K562 (cell line): ENCODE measurements around the gene MUC7. TPM values are rescaled to one million over a fixed set of nuclear protein-coding genes. Genes with fewer than 3 reads are reported as not detected.
A peak's percentile ranks its signal among the peaks of the same experiment; 100 is the strongest.

Experiments used
- ATAC-seq: fragments of 200-7000 bp; cut with Tn5 transposase; 3 replicates; pipeline ENCODE4 v1.9.1; 2020; ENCODE audit warnings: moderate library complexity
- Bru-seq: library from RNA; stranded (reverse); fragments of 400-500 nt; gene quantifications from one replicate; lab custom pipeline; 2021; lab: Mats Ljungman, UMichigan
- BruChase-seq, 2 experiments: library from RNA; stranded (reverse); fragments of 400-500 nt; gene quantifications; one replicate each; lab custom pipeline; 2021; lab: Mats Ljungman, UMichigan
- BruUV-seq: library from RNA; stranded (reverse); fragments of 400-500 nt; replicated peaks from 2 replicates; lab custom pipeline; 2021; lab: Mats Ljungman, UMichigan
- CTCF ChIA-PET: fragments of 300-600 bp; formaldehyde crosslinking; extraction: SDS; loops from one replicate; lab custom pipeline; 2021; ENCODE audit warnings: low intra/inter-chr PET ratio; lab: Yijun Ruan, JAX
- POLR2A ChIA-PET: fragments of 300-600, 350-650 bp; sonication (Branson Sonifier 250); formaldehyde crosslinking; extraction: SDS; loops from one replicate; lab custom pipeline; 2021; ENCODE audit warnings: antibody characterized with exemption, inconsistent platforms; lab: Yijun Ruan, JAX
- DNase-seq, 4 experiments: peaks; one replicate each; pipeline versions ENCODE4 v3.0.0 to v3.0.0-alpha.2; 2011 to 2018; ENCODE audit warnings: low spot score in 3 of 4, mixed read lengths in 3 of 4; ENCODE audit errors: extremely low read depth in 1 of 4
- FAIRE-seq: peaks from 2 replicates; lab custom pipeline; 2011; peaks lifted over from hg19 to GRCh38; lab: Jason Lieb, UNC
- H2AFZ ChIP-seq: 2 replicates; pipeline ENCODE4 v1.6.0; 2011; ENCODE audit warnings: low read depth, low read length, control low read depth, inconsistent platforms
- H3K27ac ChIP-seq: fragments of 200-600 bp; 3 replicates; pipeline ENCODE4 v1.8.0; 2011; ENCODE audit warnings: low read depth, mild to moderate bottlenecking, control low read depth, inconsistent platforms, low read length, moderate library complexity, mixed read lengths; ENCODE audit errors: extremely low read depth
- H3K27me3 ChIP-seq, 2 experiments: fragments of 300-600 bp in 1 of 2; 2 replicates in 1 of 2; 3 replicates in 1 of 2; pipeline versions ENCODE4 v1.6.0 to v1.8.0; 2011; ENCODE audit warnings: inconsistent platforms in 2 of 2, low read length in 2 of 2, mild to moderate bottlenecking in 1 of 2, mixed read lengths in 1 of 2, moderate library complexity in 1 of 2; ENCODE audit not compliant: control insufficient read depth in 2 of 2, insufficient read depth in 2 of 2
- H3K36me3 ChIP-seq: fragments of 300-600 bp; 3 replicates; pipeline ENCODE4 v1.8.0; 2011; ENCODE audit warnings: mild to moderate bottlenecking, low read length, inconsistent platforms; ENCODE audit not compliant: control insufficient read depth, insufficient read depth
- H3K4me1 ChIP-seq, 2 experiments: fragments of 200-600 bp in 1 of 2; replicated peaks in 1 of 2; 2 replicates in 1 of 2; 3 replicates in 1 of 2; pipeline versions ENCODE4 v1.5.1 to v1.8.0; 2011; ENCODE audit warnings: inconsistent platforms in 2 of 2, low read length in 2 of 2, mild to moderate bottlenecking in 1 of 2, mixed read lengths in 1 of 2, moderate library complexity in 1 of 2; ENCODE audit not compliant: control insufficient read depth in 2 of 2, insufficient read depth in 2 of 2
- H3K4me2 ChIP-seq: 2 replicates; pipeline ENCODE4 v1.6.1; 2011; ENCODE audit warnings: low read length, control low read depth, inconsistent platforms, mixed read lengths; ENCODE audit not compliant: insufficient read depth
- H3K4me3 ChIP-seq: fragments of 200-600 bp; sonication (generic), shearing (Covaris generic); 2 replicates; pipeline ENCODE4 v1.5.1; 2016; ENCODE audit warnings: control low read depth, inconsistent platforms
- H3K79me2 ChIP-seq: fragments of 200-600 bp; 3 replicates; pipeline ENCODE4 v1.8.0; 2011; ENCODE audit warnings: low read length, inconsistent platforms; ENCODE audit not compliant: control insufficient read depth, insufficient read depth
- H3K9ac ChIP-seq, 2 experiments: 2 replicates each; pipeline versions ENCODE4 v1.6.0 to v1.6.1; 2011; ENCODE audit warnings: low read depth in 2 of 2, low read length in 2 of 2, control low read depth in 1 of 2, inconsistent platforms in 1 of 2, mild to moderate bottlenecking in 1 of 2, mixed read lengths in 1 of 2; ENCODE audit not compliant: insufficient read depth in 1 of 2
- H3K9me1 ChIP-seq: one replicate; pipeline ENCODE4 v1.6.0; 2011; ENCODE audit warnings: inconsistent platforms, mild to moderate bottlenecking, low read length, moderate library complexity; ENCODE audit not compliant: control insufficient read depth, insufficient read depth
- H3K9me3 ChIP-seq: replicated peaks from 2 replicates; pipeline ENCODE4 v1.5.1; 2011; ENCODE audit warnings: low read depth, low read length, inconsistent platforms; ENCODE audit not compliant: control insufficient read depth, insufficient read depth
- H4K20me1 ChIP-seq: replicated peaks from 2 replicates; pipeline ENCODE4 v1.6.1; 2011; ENCODE audit warnings: low read length, inconsistent platforms, mixed read lengths; ENCODE audit not compliant: control insufficient read depth, insufficient read depth
- ATF7 ChIP-seq: fragments of 450-650 bp; IDR thresholded peaks from 2 replicates; pipeline ENCODE4 v1.7.1; 2014; ENCODE audit warnings: mild to moderate bottlenecking, moderate library complexity
- DDX20 ChIP-seq: fragments of 450-650 bp; IDR thresholded peaks from 2 replicates; pipeline ENCODE4 v1.6.1; 2016; ENCODE audit warnings: missing genetic modification characterization, low read depth, mild to moderate bottlenecking, missing compliant biosample characterization, moderate library complexity
- FOXO4 ChIP-seq: fragments of 450-650 bp; formaldehyde crosslinking; IDR thresholded peaks from 2 replicates; pipeline ENCODE4 v1.4.0; 2020; ENCODE audit warnings: mild to moderate bottlenecking, moderate library complexity
- GATAD2B ChIP-seq: fragments of 450-650 bp; IDR thresholded peaks from 2 replicates; pipeline ENCODE4 v1.6.1; 2017; ENCODE audit warnings: mild to moderate bottlenecking, borderline replicate concordance
- TOE1 ChIP-seq, 2 experiments: fragments of 450-650 bp in 1 of 2; sonication (generic) in 1 of 2; formaldehyde crosslinking in 1 of 2; IDR thresholded peaks; 2 replicates each; pipeline versions ENCODE4 v1.7.1 to v1.8.0; 2016 to 2022; ENCODE audit warnings: borderline replicate concordance in 2 of 2, mild to moderate bottlenecking in 2 of 2, antibody characterized with exemption in 1 of 2, inconsistent platforms in 1 of 2, low read depth in 1 of 2, missing genetic modification reagents in 1 of 2, moderate library complexity in 1 of 2
- ZBTB40 ChIP-seq, 2 experiments: fragments of 450-650 bp in 1 of 2; sonication (generic) in 1 of 2; formaldehyde crosslinking in 1 of 2; IDR thresholded peaks; 2 replicates each; pipeline versions ENCODE4 v1.7.1 to v1.9.0; 2016 to 2022; ENCODE audit warnings: inconsistent platforms in 1 of 2, mild to moderate bottlenecking in 1 of 2, missing genetic modification reagents in 1 of 2
- ZKSCAN8 ChIP-seq: fragments of 200-800 bp; sonication (Bioruptor generic); IDR thresholded peaks from 2 replicates; pipeline ENCODE4 v1.6.1; 2016; ENCODE audit warnings: missing genetic modification characterization, missing compliant biosample characterization
- ZNF324 ChIP-seq: fragments of 250-450 bp; sonication (Bioruptor Pico); IDR thresholded peaks from 2 replicates; pipeline ENCODE4 v1.4.0; 2020; ENCODE audit warnings: mild to moderate bottlenecking
- WGBS: fragments of 100-300 bp; shearing (Covaris generic); methylation state at CpG from one replicate; pipeline ENCODE4 v1.1.6; 2016; ENCODE audit warnings: low coverage, mixed read lengths; ENCODE audit not compliant: insufficient coverage; ENCODE audit errors: missing lambda C conversion rate; 5-methylcytosine and 5-hydroxymethylcytosine counted together
- in situ Hi-C: fragments of 300-500 bp; cut with MboI; formaldehyde crosslinking; loops from 4 replicates; pipeline ENCODE4 v1.15.0; 2018; ENCODE audit warnings: inconsistent platforms, mixed read lengths
- intact Hi-C: fragments of 100-400 bp; cut with micrococcal nuclease; formaldehyde crosslinking; loops from 2 replicates; pipeline ENCODE4 v1.14.2; 2022
- long read RNA-seq, 3 experiments: library from polyadenylated mRNA in 2 of 3; library from RNA in 1 of 3; unstranded in 2 of 3; stranded (forward) in 1 of 3; transcript quantifications; one replicate each; pipeline ENCODE4 v2.0.0, GENCODE V29; 2019 to 2022
- polyA minus RNA-seq, 3 experiments: library from RNA; depleted of rRNA, polyadenylated mRNA; stranded (reverse); fragments of >200 nt; gene quantifications; 2 replicates each; pipeline ENCODE4 v1.2.3, GENCODE V29; 2011
- polyA plus RNA-seq, 8 experiments: library from polyadenylated mRNA; depleted of rRNA in 4 of 8; stranded (reverse) in 5 of 8; unstranded in 3 of 8; fragments of >200 nt; fragmentation: Nextera tagmentation in 2 of 8; fragmentation: Illumina TruSeq in 1 of 8; extraction: Ambion mirVana in 2 of 8; extraction: Trizol in 1 of 8; gene quantifications; 2 replicates each; pipeline versions ENCODE4 v1.2.1 to v1.2.3, GENCODE V29; 2011 to 2014; ENCODE audit warnings: inconsistent platforms in 1 of 8, missing spikeins in 1 of 8
- total RNA-seq, 7 experiments: library from RNA; depleted of rRNA in 6 of 7; stranded (reverse); fragments of >200 nt in 6 of 7; fragmentation: Illumina TruSeq in 2 of 7; extraction: Trizol in 2 of 7; gene quantifications; 2 replicates each; pipeline versions ENCODE4 v1.2.1 to v1.2.3, GENCODE V29; 2011 to 2021; ENCODE audit warnings: low replicate concordance in 1 of 7

MUC7 gene
- not detected in 2 replicates for total RNA-seq (2011; cell fraction: chromatin; rRNA removed; ENCODE audit: low replicate concordance)
- not detected in 2 replicates for total RNA-seq (2011; cell fraction: nucleolus; rRNA removed)
- not detected in 2 replicates for total RNA-seq (2011; cell fraction: nucleoplasm; rRNA removed)
- total RNA-seq (2014; rRNA removed): not detected in 2 replicates
- not detected in 2 replicates for total RNA-seq (2014; rRNA removed; fragmentation: Illumina TruSeq; extraction: Trizol)
- not detected in 2 replicates for total RNA-seq (2015; rRNA removed; fragmentation: Illumina TruSeq; extraction: Trizol)
- not detected in 2 replicates for total RNA-seq (2021)
- not detected in 2 replicates for polyA plus RNA-seq (2011; rRNA removed)
- not detected in 2 replicates for polyA plus RNA-seq (2011; cell fraction: cytosol; rRNA removed)
- not detected in 2 replicates for polyA plus RNA-seq (2011; cell fraction: nucleus; rRNA removed)
- not detected in 2 replicates for polyA plus RNA-seq (2012)
- polyA plus RNA-seq (2014; fragmentation: Illumina TruSeq; extraction: Trizol): not detected in 2 replicates
- polyA plus RNA-seq (2014; fragmentation: Nextera tagmentation; extraction: Ambion mirVana): not detected
- not detected in 2 replicates for polyA plus RNA-seq (2014; rRNA removed)
- not detected in 2 replicates for polyA minus RNA-seq (2011; rRNA and poly(A)+ RNA removed)
- polyA minus RNA-seq (2011; cell fraction: cytosol; rRNA and poly(A)+ RNA removed): not detected in 2 replicates
- not detected in 2 replicates for polyA minus RNA-seq (2011; cell fraction: nucleus; rRNA and poly(A)+ RNA removed)
- not detected for Bru-seq, nascent RNA
- not detected for BruChase-seq, experiment 1, labeled RNA remaining after a 2-hour chase
- percentile 1 among the genes with signal in this experiment for BruChase-seq, experiment 2, labeled RNA remaining after a 6-hour chase
- long read RNA-seq, experiment 1: 0 reads
- long read RNA-seq, experiment 2: 0 reads
- long read RNA-seq, experiment 3: 0 reads

- no peaks in the 10 kb centered on the region for H3K9me1 ChIP-seq
- H3K36me3 ChIP-seq: no peaks in the 10 kb centered on the region
- FAIRE-seq (no peak), ATAC-seq (no peak), DNase-seq (no peak)
- no peak within 1 kb of the TSS for H3K27ac ChIP-seq
- 3% methylated on average over 4 of the region's 4 CpGs for WGBS
- H3K4me2 ChIP-seq: no peak within 1 kb of the TSS
- no peak within 1 kb of the TSS for H3K9ac ChIP-seq
- ChIA-PET POLR2A (no interaction called here), CTCF (no interaction called here)
- BruUV-seq: no TSS peak
- in situ Hi-C loops (no loop called here), intact Hi-C loops (no loop called here)
- H2AFZ ChIP-seq: no peak within 1 kb of the TSS
- H4K20me1 ChIP-seq: no peaks in the 10 kb centered on the region
- no peaks in the 10 kb centered on the region for H3K4me1 ChIP-seq
- H3K4me3 ChIP-seq: no peak within 1 kb of the TSS
- no peaks in the 10 kb centered on the region for H3K9me3 ChIP-seq
- no peaks in the 10 kb centered on the region for H3K79me2 ChIP-seq
- H3K27me3 ChIP-seq: no peaks in the 10 kb centered on the region
- TF ChIP-seq ZNF324 (CRISPR knock-in tag): no peak
- no peak for TF ChIP-seq ZKSCAN8 (CRISPR knock-in tag)
- TF ChIP-seq ATF7: no peak
- TF ChIP-seq FOXO4: no peak
- TF ChIP-seq GATAD2B: no peak
- TF ChIP-seq DDX20 (tag): no peak
- TF ChIP-seq ZBTB40 (IDR thresholded peaks at IDR 0.05): no peak
- no peak for TF ChIP-seq ZBTB40 (CRISPR knock-in tag; IDR thresholded peaks at IDR 0.05)
- TF ChIP-seq TOE1 (IDR thresholded peaks at IDR 0.05; ENCODE audit: borderline replicate concordance): no peak
- TF ChIP-seq TOE1 (CRISPR knock-in tag; IDR thresholded peaks at IDR 0.05; ENCODE audit: borderline replicate concordance, low read depth): no peak
Observed at GRCh38 chr4:70471897-70472296, at the start of gene MUC7. Gene MUC7, plus strand, starts transcription at chr4:70472197. Its CDS starts 1,825 bp downstream, at chr4:70474022.
